H54 (cell line): Measurements from ENCODE around the gene DHODH.
A peak's percentile ranks its signal among the peaks of the same experiment; 100 is the strongest.
"Not testable (repeated sequence)": the region's sequence is repeated elsewhere in the genome, so short reads cannot be mapped to it uniquely, and the experiment has no call there.

ENCODE experiments used
- DNase-seq: peaks from one replicate; pipeline ENCODE4 v3.0.0; 2011; ENCODE audit warnings: low spot score, mixed read lengths; ENCODE audit not compliant: insufficient read length
- FAIRE-seq: peaks from 3 replicates; lab custom pipeline; 2011; peaks lifted over from hg19 to GRCh38; lab: Jason Lieb, UNC
- POLR2A ChIP-seq: IDR thresholded peaks from 2 replicates; pipeline ENCODE4 v1.6.1; 2011; ENCODE audit warnings: low read depth, mild to moderate bottlenecking, low read length

Gene DHODH

GRCh38 chr16:72051818-72052217, 43.3 kb downstream of the DHODH start:
- no peak for TF ChIP-seq POLR2A
- no peak for DNase-seq
- FAIRE-seq: no peak

GRCh38 chr16:72054254-72054847, 45.8 kb downstream of the DHODH start, which contains the start of gene HP:
Gene HP, plus strand, starts transcription at chr16:72054505. Its CDS starts 148 bp downstream, at chr16:72054653.
- not testable (repeated sequence) for FAIRE-seq, DNase-seq

DNA sequence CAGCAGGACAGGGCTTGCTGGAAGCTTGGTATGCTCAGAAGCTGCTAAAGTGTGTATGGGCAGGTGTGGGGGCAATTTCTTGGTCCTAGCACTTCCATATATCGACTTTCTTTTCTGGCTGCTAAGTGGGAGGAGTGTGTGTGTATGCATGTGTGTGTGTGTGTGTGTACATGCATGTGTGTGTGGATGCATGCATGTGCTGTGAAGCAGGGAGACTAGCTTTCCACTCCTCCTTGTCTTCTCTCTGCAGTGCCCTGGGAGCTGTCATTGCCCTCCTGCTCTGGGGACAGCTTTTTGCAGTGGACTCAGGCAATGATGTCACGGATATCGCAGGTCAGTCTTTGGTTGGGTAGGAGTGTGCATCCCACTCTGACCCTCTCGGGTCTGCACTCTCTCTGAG, 47.4 kb downstream of the DHODH start:
- DNase-seq (no peak), FAIRE-seq (no peak)

GRCh38 chr16:72057313-72057712, 48.8 kb downstream of the DHODH start:
- DNase-seq, FAIRE-seq: not testable (repeated sequence)

More for the DNA sequence above, 47.4 kb downstream of the DHODH start:
- TF ChIP-seq POLR2A: no peak

DNA sequence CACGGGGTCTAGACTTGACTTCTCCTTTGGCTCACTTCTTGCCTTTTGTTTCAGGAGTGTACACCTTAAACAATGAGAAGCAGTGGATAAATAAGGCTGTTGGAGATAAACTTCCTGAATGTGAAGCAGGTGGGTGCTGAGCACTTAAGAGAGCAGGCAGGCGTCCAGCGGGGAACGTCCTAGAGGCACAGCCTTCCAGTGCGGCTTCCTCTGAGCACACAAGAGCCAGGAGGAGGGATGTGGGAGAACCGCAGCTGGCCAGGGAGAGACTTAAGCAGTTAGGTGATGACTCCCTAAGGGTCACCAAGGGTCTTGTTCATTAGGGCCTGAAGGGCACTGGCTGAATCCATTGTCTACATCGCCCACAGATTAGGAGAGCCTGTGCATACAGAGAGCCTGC, 50.5 kb downstream of the DHODH start:
- DNase-seq, FAIRE-seq: not testable (repeated sequence)

- no peak for TF ChIP-seq POLR2A
- no peak for FAIRE-seq
- DNase-seq: no peak
Measured at GRCh38 chr16:72060405-72060804, 51.9 kb downstream of the DHODH start.

DNA sequence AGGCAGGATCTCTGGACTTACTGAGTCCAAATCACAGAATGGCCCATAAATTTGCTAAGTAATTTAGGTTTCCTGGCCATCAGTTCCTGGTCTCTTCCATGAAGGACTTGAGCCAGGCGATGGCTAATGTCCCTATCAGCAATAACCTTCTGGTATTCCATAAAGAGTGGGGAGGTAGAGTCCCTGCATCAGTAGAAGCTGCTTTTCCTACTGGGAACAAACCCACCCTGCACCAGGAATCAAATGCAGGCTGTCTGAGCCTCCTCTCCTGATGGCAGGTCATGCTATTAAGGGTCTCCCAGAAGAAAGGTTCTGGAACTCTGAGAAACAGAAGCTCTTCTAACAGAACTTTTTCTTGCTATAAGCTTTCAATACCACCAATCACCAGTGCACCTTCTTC, 53.0 kb downstream of the DHODH start:
- TF ChIP-seq POLR2A: no peak

GRCh38 chr16:72064361-72064894, 55.9 kb downstream of the DHODH start:
- FAIRE-seq (no peak), DNase-seq (no peak)
- no peak for TF ChIP-seq POLR2A

More for the DNA sequence above, 53.0 kb downstream of the DHODH start:
- DNase-seq: no peak
- FAIRE-seq: no peak

DNA sequence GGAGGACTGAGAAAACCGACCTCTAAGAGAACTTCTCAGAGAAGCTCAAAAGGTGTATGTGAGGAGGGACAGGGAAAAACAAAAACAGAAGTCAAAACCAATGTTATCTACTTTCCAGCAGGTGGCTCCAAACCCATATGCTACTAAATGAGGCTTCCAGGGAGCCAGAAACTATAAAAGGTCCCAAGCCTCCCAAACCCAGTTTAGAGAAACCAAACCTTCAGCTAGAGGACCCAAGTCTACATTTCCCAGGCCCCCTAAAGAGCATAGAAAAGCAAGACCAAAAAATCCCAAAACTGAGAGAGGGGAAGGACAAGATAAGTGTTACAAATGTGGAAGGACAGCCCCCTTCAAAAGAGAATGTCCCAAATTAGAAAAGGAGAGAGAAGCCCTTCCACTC, 58.2 kb downstream of the DHODH start:
- DNase-seq: peak; percentile 35
- TF ChIP-seq POLR2A: no peak
- peak; percentile 27 for FAIRE-seq

DNA sequence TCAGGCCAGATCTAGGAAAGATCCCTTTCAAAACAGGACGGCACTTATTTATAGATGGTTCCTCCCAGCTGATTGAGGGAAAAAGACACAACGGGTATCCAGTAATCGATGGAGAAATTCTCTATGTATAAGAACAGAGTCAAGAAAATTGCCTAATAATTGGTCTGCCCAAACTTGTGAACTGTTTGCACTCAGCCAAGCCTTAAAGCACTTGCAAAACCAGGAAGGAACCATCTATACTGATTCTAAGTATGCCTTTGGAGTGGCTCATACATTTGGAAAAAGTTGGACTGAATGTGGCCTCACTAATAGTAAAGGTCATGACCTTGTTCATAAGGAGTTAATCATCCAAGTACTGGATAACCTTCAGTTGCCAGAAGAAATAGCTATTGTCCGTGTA, 60.4 kb downstream of the DHODH start:
- DNase-seq: no peak
- no peak for FAIRE-seq
- TF ChIP-seq POLR2A: no peak

GRCh38 chr16:72072514-72073342, 64.2 kb downstream of the DHODH start:
- FAIRE-seq (no peak), DNase-seq (no peak)
- TF ChIP-seq POLR2A: no peak

GRCh38 chr16:72073560-72074230, 65.2 kb downstream of the DHODH start:
- TF ChIP-seq POLR2A: no peak
- DNase-seq (no peak), FAIRE-seq (no peak)

GRCh38 chr16:72075067-72075466, 66.5 kb downstream of the DHODH start:
- not testable (repeated sequence) for DNase-seq, FAIRE-seq
